C4-2B (cell line): ENCODE data around the gene RIMKLA.

Experiments
- CTCF ChIP-seq: fragments of 450-650 bp; conservative IDR thresholded peaks from 2 replicates; pipeline ENCODE4 v1.5.1; 2017; ENCODE audit warnings: mild to moderate bottlenecking
- ZFX ChIP-seq: fragments of 450-650 bp; IDR thresholded peaks from 2 replicates; pipeline ENCODE4 v1.6.1; 2017

GRCh38 chr1:42442662-42443061 lies 62.1 kb downstream of the RIMKLA start:
- TF ChIP-seq CTCF, result no peak
- no peak for TF ChIP-seq ZFX
